ENCODE data around the gene BAHCC1. TPM values are rescaled to one million over a fixed set of nuclear protein-coding genes. Genes with fewer than 3 reads are reported as not detected.

The BAHCC1 gene
- total and polyA plus RNA-seq, 10 of the 15 experiments (the other 5 are each of a cell fraction or from before 2014, with no cell fraction given), result 0.03 to 0.14 (median 0.11) TPM; not detected in 6

DNA sequence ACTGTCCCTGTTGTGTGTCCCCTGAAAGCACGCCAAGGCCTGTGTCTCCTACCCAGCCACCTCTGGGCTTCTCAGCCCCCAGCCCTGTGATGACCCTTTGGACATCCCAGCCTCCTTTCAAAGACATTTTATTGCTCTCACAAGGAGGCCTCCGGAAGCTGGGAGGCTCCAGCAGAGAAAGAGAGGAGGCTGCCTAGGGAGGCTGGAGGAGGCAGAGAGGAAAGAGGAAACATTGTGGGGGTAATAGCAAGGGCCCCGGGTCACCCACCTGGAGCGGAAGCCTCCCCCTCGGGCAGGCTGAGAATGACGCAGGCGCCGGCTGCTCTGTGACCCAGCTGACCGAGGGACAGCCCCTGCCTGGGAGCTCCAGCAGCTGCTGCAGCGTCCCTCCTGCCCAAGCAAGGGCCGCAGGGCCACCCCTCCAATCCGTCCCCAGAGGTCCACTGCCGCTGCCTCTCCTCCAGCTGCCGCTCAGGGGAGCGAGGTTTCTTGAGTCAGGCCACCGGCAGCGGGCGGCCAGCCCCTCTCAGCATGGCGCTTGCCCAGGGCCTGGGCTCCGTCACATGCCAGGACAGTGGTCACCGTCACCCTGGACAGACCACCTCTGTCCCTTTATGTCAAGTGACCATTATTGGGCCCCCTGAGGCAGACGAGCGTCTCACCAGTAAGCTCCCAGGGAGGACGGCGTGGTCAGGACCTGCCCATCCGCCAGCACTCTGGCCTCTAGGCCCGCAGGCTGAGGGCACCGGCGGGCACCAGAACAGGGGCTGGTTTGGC lies 88.0 kb downstream of the BAHCC1 start (continued):
- TF ChIP-seq POLR2AphosphoS2 (IDR thresholded peaks at IDR 0.05; ENCODE audit: low read depth, low read length), result no peak
- TF ChIP-seq, protein P1, sequence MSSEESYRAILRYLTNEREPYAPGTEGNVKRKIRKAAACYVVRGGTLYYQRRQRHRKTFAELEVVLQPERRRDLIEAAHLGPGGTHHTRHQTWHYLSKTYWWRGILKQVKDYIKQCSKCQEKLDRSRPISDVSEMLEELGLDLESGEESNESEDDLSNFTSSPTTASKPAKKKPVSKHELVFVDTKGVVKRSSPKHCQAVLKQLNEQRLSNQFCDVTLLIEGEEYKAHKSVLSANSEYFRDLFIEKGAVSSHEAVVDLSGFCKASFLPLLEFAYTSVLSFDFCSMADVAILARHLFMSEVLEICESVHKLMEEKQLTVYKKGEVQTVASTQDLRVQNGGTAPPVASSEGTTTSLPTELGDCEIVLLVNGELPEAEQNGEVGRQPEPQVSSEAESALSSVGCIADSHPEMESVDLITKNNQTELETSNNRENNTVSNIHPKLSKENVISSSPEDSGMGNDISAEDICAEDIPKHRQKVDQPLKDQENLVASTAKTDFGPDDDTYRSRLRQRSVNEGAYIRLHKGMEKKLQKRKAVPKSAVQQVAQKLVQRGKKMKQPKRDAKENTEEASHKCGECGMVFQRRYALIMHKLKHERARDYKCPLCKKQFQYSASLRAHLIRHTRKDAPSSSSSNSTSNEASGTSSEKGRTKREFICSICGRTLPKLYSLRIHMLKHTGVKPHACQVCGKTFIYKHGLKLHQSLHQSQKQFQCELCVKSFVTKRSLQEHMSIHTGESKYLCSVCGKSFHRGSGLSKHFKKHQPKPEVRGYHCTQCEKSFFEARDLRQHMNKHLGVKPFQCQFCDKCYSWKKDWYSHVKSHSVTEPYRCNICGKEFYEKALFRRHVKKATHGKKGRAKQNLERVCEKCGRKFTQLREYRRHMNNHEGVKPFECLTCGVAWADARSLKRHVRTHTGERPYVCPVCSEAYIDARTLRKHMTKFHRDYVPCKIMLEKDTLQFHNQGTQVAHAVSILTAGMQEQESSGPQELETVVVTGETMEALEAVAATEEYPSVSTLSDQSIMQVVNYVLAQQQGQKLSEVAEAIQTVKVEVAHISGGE (CRISPR knock-in tag; IDR thresholded peaks at IDR 0.05), result no peak
- TF ChIP-seq, protein P2, sequence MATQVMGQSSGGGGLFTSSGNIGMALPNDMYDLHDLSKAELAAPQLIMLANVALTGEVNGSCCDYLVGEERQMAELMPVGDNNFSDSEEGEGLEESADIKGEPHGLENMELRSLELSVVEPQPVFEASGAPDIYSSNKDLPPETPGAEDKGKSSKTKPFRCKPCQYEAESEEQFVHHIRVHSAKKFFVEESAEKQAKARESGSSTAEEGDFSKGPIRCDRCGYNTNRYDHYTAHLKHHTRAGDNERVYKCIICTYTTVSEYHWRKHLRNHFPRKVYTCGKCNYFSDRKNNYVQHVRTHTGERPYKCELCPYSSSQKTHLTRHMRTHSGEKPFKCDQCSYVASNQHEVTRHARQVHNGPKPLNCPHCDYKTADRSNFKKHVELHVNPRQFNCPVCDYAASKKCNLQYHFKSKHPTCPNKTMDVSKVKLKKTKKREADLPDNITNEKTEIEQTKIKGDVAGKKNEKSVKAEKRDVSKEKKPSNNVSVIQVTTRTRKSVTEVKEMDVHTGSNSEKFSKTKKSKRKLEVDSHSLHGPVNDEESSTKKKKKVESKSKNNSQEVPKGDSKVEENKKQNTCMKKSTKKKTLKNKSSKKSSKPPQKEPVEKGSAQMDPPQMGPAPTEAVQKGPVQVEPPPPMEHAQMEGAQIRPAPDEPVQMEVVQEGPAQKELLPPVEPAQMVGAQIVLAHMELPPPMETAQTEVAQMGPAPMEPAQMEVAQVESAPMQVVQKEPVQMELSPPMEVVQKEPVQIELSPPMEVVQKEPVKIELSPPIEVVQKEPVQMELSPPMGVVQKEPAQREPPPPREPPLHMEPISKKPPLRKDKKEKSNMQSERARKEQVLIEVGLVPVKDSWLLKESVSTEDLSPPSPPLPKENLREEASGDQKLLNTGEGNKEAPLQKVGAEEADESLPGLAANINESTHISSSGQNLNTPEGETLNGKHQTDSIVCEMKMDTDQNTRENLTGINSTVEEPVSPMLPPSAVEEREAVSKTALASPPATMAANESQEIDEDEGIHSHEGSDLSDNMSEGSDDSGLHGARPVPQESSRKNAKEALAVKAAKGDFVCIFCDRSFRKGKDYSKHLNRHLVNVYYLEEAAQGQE (IDR thresholded peaks at IDR 0.05; ENCODE audit: low read depth, low read length), result no peak
- TF ChIP-seq, protein P3, sequence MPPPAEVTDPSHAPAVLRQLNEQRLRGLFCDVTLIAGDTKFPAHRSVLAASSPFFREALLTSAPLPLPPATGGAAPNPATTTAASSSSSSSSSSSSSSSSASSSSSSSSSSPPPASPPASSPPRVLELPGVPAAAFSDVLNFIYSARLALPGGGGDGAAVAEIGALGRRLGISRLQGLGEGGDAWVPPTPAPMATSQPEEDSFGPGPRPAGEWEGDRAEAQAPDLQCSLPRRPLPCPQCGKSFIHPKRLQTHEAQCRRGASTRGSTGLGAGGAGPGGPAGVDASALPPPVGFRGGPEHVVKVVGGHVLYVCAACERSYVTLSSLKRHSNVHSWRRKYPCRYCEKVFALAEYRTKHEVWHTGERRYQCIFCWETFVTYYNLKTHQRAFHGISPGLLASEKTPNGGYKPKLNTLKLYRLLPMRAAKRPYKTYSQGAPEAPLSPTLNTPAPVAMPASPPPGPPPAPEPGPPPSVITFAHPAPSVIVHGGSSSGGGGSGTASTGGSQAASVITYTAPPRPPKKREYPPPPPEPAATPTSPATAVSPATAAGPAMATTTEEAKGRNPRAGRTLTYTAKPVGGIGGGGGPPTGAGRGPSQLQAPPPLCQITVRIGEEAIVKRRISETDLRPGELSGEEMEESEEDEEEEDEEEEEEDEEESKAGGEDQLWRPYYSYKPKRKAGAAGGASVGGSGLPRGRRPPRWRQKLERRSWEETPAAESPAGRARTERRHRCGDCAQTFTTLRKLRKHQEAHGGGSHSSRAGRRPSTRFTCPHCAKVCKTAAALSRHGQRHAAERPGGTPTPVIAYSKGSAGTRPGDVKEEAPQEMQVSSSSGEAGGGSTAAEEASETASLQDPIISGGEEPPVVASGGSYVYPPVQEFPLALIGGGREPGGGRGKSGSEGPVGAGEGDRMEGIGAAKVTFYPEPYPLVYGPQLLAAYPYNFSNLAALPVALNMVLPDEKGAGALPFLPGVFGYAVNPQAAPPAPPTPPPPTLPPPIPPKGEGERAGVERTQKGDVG (CRISPR knock-in tag; IDR thresholded peaks at IDR 0.05), result no peak
- TF ChIP-seq, protein P4, sequence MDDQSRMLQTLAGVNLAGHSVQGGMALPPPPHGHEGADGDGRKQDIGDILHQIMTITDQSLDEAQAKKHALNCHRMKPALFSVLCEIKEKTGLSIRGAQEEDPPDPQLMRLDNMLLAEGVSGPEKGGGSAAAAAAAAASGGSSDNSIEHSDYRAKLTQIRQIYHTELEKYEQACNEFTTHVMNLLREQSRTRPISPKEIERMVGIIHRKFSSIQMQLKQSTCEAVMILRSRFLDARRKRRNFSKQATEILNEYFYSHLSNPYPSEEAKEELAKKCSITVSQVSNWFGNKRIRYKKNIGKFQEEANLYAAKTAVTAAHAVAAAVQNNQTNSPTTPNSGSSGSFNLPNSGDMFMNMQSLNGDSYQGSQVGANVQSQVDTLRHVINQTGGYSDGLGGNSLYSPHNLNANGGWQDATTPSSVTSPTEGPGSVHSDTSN (IDR thresholded peaks at IDR 0.05; ENCODE audit: insufficient replicate concordance, low read depth, low read length), result no peak
- TF ChIP-seq BMI1 (IDR thresholded peaks at IDR 0.05; ENCODE audit: borderline replicate concordance), result no peak
- 0 out of 3 replicates have a peak, but pooled peaks of 1 of the 2 experiments have one; percentile 8 for TF ChIP-seq EGR1 (IDR thresholded peaks at IDR 0.05; ENCODE audit: borderline replicate concordance in 1 of 2, low read depth in 2 of 2, low read length in 2 of 2)
- no peak for TF ChIP-seq PAX5 (IDR thresholded peaks at IDR 0.05; ENCODE audit: borderline replicate concordance, low read depth, low read length)
- no peak for TF ChIP-seq HDGF (IDR thresholded peaks at IDR 0.05)
- no peak for TF ChIP-seq POU2F2 (IDR thresholded peaks at IDR 0.05; ENCODE audit: borderline replicate concordance, low read depth, low read length)
- TF ChIP-seq EP300 (IDR thresholded peaks at IDR 0.05; ENCODE audit: borderline replicate concordance in 1 of 2, control insufficient read depth in 1 of 2, low read depth in 2 of 2, low read length in 2 of 2), result 0 out of 4 replicates have a peak, but pooled peaks of 1 of the 2 experiments have one; percentile 6
- TF ChIP-seq CREB1 (IDR thresholded peaks at IDR 0.05; ENCODE audit: low read depth), result 0 out of 2 replicates have a peak, but pooled peaks have one; percentile 33
